Activated CD4-positive, alpha-beta T cell treated with anti-CD3 and anti-CD28 coated beads for 1 hour (primary cell): ENCODE results near the gene FYN.
"Not testable (repeated sequence)": the region's sequence is repeated elsewhere in the genome, so short reads cannot be mapped to it uniquely, and the experiment has no call there.

Experiments used
- DNase-seq: peaks from one replicate; pipeline ENCODE4 v3.0.0-alpha.2; 2020

The FYN gene

DNA sequence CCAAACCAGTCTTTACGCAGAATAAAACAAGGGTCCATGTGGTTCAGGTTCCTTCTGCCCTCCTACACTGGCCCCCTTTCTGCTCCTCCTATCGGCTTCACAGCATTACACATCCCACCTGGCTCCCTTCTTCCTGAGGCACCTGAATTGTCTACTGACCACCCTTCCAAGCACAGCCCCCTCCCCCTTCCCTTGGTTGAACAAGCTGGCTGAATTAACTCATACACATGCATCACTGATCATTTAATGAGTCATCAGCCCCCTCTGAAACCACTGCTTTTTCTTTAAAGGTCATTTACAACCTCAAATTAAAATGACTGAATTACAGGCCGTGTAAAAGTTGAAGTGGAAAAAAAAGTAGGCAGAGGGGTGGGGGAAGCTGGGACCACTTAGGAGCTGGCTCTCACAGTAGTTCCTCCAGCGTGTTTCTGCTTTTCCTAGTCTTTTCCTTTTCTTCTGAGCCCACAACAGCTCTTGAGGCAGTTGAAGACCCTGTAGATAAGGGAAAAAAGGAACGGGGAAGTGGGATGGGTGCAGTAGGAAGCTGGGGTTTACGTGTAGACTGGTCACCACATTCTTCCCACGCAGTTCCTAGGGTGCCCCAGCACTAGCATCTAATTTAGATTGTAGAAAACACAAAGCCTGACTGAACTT is 67.6 kb downstream of the FYN start:
- DNase-seq, result no peak

GRCh38 chr6:111804627-111805235 is 68.5 kb downstream of the FYN start:
- DNase-seq, result peak; percentile 56

DNA sequence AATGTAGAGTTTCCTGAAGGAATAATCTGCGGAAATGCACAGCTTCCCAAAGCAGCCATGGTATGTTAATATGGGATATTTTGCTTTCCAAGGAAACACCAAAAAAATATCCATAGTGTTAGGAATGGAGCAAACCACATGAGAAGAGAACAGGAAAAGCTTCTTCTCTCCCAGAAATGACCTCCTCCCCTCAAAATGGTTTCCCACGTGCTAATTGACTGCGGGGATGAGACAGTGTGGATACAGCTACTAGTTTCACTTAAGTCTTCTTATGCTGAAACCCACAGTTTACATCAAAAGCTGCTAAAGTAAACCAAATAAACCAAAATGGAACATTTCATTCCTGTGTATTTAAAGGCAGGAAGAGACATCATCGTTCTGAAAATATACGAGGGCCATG is 69.4 kb downstream of the FYN start:
- no peak for DNase-seq

- no peak for DNase-seq
These were observed 69.9 kb downstream of the FYN start for GRCh38 chr6:111803371-111803770.

DNA sequence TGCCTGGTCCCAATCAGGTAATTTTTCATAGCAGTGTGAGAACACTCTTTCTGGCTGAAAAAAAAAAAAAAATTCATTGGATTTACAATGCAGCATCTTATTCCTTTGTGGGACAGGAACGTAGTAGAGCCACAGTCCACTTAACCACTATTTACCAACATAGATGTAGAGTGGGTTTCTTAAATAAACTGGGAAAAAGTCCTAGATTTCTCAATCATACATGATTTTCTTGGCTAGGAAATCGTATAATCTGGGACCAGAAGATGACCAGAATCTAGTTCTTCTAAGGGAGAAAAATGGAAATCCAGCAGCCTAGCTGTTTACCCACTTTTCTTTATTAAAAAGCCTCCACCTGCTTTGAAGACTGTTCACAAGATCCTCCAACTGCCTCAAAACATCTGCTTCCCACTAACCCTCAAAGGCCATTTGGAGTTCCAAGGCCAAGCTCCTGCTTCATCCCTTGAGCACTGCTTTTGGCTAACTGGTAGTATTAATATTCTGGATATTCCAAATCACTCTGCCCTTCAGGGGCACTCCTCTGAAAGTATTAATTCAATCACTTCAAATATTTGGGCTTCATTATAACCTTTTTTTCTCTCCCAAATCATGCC is 70.4 kb downstream of the FYN start:
- DNase-seq, result no peak

DNA sequence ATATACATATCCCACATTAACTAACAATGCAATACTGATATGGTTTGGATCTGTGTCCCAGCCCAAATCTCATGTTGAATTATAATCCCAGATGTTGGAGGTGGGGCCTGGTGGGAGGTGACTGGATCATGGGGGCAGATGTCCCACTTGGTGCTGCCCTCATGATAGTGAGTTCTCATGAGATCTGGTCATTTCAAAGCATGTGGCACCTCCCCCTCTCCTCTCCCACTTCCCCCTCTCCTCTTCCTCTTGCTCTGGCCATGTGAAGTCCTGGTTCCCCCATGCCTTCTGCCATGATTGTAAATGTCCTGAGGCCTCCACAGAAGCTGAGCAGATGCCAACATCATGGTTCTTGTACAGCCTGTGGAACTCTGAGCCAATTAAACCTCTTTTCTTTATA is 71.2 kb downstream of the FYN start:
- DNase-seq, result no peak

DNA sequence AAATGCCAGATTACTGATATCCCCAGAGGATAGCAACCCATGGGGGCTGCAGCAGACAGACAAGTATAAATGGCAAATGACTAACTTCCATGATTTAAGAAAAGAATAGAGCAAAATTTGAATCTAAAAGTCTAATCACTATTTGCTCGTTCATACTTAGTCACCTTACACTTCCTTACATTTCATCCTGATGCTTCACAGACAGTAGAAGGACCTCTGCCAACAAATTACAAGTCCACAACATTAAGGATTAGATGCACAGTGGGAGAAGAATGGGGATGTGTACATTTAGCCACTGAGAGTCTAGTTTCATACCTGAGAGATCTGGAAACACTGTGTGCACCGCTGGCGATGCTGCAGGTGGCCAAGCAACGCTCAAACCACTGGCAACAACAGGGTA is 72.4 kb downstream of the FYN start:
- no peak for DNase-seq

- DNase-seq, result no peak
These were observed 72.9 kb downstream of the FYN start for GRCh38 chr6:111800259-111800765.

- DNase-seq, result no peak
These were observed 73.5 kb downstream of the FYN start for GRCh38 chr6:111799576-111800258.

DNA sequence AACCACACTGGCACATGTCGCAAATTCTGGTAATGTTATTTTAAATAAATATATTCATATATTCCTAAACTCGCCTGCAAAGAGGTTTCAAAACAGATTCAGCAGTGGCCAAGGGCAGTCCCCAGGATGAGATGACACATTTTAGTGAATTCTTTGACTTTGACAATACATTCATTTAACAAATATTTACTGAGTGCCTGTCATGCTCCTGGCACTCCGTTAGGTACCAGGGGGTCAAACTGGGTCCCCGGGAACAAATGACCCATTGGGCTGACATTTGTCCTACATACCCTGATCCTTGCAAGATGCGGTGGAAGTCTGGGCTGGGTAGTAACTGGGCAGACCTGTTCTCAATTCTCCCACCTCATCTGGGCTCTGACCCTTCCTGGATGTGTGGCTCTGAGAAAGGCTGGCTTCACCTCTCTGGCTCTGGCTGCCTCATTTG is 74.9 kb downstream of the FYN start:
- no peak for DNase-seq

- DNase-seq, result no peak
These were observed 76.8 kb downstream of the FYN start for GRCh38 chr6:111796310-111796918.

DNA sequence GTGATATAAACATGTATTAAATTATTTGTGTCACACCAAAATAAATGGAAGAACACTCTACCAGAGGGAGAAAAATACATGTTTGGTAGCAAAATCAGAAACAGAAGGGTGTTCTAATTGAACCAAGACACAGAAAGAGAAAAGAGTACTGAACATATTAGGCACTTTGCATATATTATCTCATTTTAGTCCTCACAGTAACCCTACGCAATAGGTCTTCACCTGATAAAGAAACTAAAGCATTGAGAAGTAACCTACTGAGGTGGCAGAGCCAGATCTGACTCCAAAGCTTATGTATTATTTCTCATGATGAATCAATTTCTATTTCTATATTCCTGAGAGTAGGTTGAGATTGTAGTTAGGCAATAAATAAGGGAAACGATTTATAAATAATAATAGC is 77.7 kb downstream of the FYN start:
- DNase-seq, result no peak

- DNase-seq, result no peak
These were observed 78.4 kb downstream of the FYN start for GRCh38 chr6:111794727-111795452.

GRCh38 chr6:111794300-111794699 is 79.0 kb downstream of the FYN start:
- DNase-seq, result no peak

- no peak for DNase-seq
These were observed 79.5 kb downstream of the FYN start for GRCh38 chr6:111793711-111794111.

DNA sequence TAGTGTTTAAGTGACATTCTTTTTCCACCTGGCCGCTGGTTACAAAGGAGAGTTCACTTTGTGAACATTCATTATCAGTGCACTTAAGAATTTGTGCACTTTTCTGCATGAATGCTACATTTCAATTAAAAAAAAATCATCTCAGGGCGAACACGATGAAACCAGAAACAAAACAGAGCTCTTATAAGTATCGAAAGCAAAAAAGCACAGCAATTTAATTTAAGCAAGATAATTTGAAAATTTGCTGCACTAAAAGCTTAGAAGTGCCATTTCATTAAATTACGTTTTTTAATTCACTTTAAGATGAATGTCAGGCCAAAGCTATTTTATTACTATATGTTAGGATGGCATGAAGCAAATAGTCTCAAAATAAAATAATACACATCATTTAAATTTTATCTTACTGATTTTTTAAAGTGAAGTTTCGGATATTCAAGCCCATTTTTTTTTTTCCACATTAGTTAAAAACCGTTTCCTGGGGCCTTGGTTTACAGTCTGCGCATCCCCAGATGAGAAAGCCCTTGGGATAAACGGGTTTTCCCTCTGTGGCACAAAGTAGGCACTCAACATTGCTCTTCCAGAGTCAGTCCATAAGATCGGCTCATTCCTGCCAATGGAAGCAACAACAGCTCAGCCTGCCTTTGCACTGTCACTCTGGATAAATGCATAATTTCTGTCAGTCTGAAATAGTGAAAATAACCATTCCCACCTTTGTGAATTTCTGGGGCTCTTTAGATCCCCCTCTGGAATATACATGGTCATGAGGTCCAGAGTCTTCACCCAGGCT is 80.1 kb downstream of the FYN start:
- DNase-seq, result no peak

GRCh38 chr6:111792241-111792640 is 81.0 kb downstream of the FYN start:
- DNase-seq, result no peak

GRCh38 chr6:111791415-111791814 is 81.8 kb downstream of the FYN start:
- no peak for DNase-seq

GRCh38 chr6:111789598-111789997 is 83.7 kb downstream of the FYN start:
- no peak for DNase-seq

- DNase-seq, result no peak
These were observed 84.6 kb downstream of the FYN start for GRCh38 chr6:111788379-111789276.

GRCh38 chr6:111786151-111786550 is 87.1 kb downstream of the FYN start:
- not testable (repeated sequence) for DNase-seq
